Liver (tissue), 3 donors: Measurements from ENCODE around the gene GORAB.

Experiments
- ATF3 ChIP-seq: IDR thresholded peaks from 2 replicates; pipeline ENCODE4 v1.6.1; 2016; ENCODE audit warnings: antibody characterized with exemption
- CTCF ChIP-seq: fragments of 150-350 bp; IDR thresholded peaks from 2 replicates; pipeline ENCODE4 v1.5.1; 2017; ENCODE audit warnings: improper control_type of control experiment, low read depth, low read length; ENCODE audit not compliant: missing input control
- EGR1 ChIP-seq, 2 donors: IDR thresholded peaks; 2 replicates each; pipeline ENCODE4 v1.6.1; 2016 to 2018; ENCODE audit warnings: antibody characterized with exemption in 2 of 2, low read depth in 2 of 2
- JUND ChIP-seq, 2 donors: IDR thresholded peaks; 2 replicates each; pipeline ENCODE4 v1.6.1; 2016; ENCODE audit warnings: antibody characterized with exemption in 2 of 2
- MAX ChIP-seq: IDR thresholded peaks from 2 replicates; pipeline ENCODE4 v1.6.1; 2016; ENCODE audit warnings: antibody characterized with exemption
- RAD21 ChIP-seq, 2 donors: IDR thresholded peaks; 2 replicates each; pipeline ENCODE4 v1.6.1; 2016; ENCODE audit warnings: antibody characterized with exemption in 2 of 2, mild to moderate bottlenecking in 2 of 2
- REST ChIP-seq: IDR thresholded peaks from 2 replicates; pipeline ENCODE4 v1.6.1; 2016; ENCODE audit warnings: antibody characterized with exemption, mild to moderate bottlenecking
- SP1 ChIP-seq: IDR thresholded peaks from 2 replicates; pipeline ENCODE4 v1.6.1; 2018; ENCODE audit warnings: antibody characterized with exemption, mild to moderate bottlenecking
- TAF1 ChIP-seq: conservative IDR thresholded peaks from 2 replicates; pipeline ENCODE4 v1.6.1; 2016; ENCODE audit warnings: antibody characterized with exemption, mild to moderate bottlenecking
- YY1 ChIP-seq: IDR thresholded peaks from 2 replicates; pipeline ENCODE4 v1.6.1; 2016; ENCODE audit warnings: antibody characterized with exemption, mild to moderate bottlenecking
- ZBTB33 ChIP-seq: IDR thresholded peaks from 2 replicates; pipeline ENCODE4 v1.6.1; 2016; ENCODE audit warnings: antibody characterized with exemption
- donor health status: healthy.
- donor health status: healthy.

- TF ChIP-seq CTCF (no peak), ATF3 (no peak), ZBTB33 (no peak), REST (no peak), TAF1 (no peak), MAX (no peak), RAD21 (IDR thresholded peaks at IDR 0.05) (no peak), YY1 (no peak), SP1 (no peak), JUND (IDR thresholded peaks at IDR 0.05) (no peak), EGR1 (IDR thresholded peaks at IDR 0.05; ENCODE audit: low read depth in 2 of 2) (no peak)
These were observed 40.7 kb upstream of the GORAB start for GRCh38 chr1:170491291-170491690.
